ENCODE data around the gene SPATA31A5. TPM values are rescaled to one million over a fixed set of nuclear protein-coding genes. Genes with fewer than 3 reads are reported as not detected.
"Not testable (repeated sequence)": the region's sequence is repeated elsewhere in the genome, so short reads cannot be mapped to it uniquely, and the experiment has no call there.

SPATA31A5 gene
- total RNA-seq (not detected), polyA plus RNA-seq (not detected)
- long read RNA-seq, donor 1, result 0 reads
- long read RNA-seq, donor 2, result 0 reads
- long read RNA-seq, donor 3, result 0 reads

GRCh38 chr9:60914107-60914506, at the start of gene SPATA31A5:
SPATA31A5 (plus strand) TSS chr9:60914407; CDS start chr9:60914436, 29 bp downstream.
- not testable (repeated sequence) for ATAC-seq
- WGBS, 4 donors, result no CpG with 5 or more reads among the region's 7 CpGs

DNA sequence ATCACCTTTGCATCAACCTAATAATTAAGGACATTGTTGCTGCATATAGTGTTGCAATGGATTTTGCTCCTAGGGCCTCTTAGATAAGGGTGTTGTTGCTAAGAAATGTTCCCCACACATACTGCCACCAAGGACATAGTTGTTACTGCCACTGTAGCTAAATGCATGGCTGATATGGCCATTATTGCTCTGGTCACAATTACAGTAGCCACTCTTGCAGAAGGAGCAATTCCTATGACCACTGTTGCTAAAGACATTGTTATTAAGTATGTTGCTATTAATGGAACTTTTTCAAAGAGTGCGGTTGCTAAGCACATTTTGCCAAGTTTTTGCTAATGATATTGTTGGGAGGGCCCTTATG, 48.8 kb downstream of the SPATA31A5 start:
- H3K9me3 ChIP-seq; H3K4me1 ChIP-seq; H3K27ac ChIP-seq; H3K36me3 ChIP-seq; H3K4me3 ChIP-seq; intact Hi-C loops (cut with DNase I); H3K27me3 ChIP-seq; DNase-seq: not testable (repeated sequence)
- no CpG with 5 or more reads among the region's 1 CpG for WGBS, 4 donors
- ATAC-seq, result peak in 3 of 4 donors; percentile 26 to 79 (median 51)

More at GRCh38 chr9:60914107-60914506, at the start of gene SPATA31A5:
- DNase-seq; H3K27me3 ChIP-seq; H3K4me1 ChIP-seq; H3K36me3 ChIP-seq; H3K4me3 ChIP-seq; H3K9me3 ChIP-seq; intact Hi-C loops (cut with DNase I); H3K27ac ChIP-seq: not testable (repeated sequence)

GRCh38 chr9:60966382-60966781, 52.2 kb downstream of the SPATA31A5 start:
- peak; percentile 51 to 90 (median 86) for ATAC-seq
- intact Hi-C loops (cut with DNase I); H3K4me3 ChIP-seq: not testable (repeated sequence)

More at GRCh38 chr9:60966382-60966781, 52.2 kb downstream of the SPATA31A5 start:
- DNase-seq, H3K27me3 ChIP-seq, H3K4me1 ChIP-seq, H3K27ac ChIP-seq, H3K9me3 ChIP-seq, H3K36me3 ChIP-seq: not testable (repeated sequence)
